Natural killer cell (primary cell): ENCODE data around the gene DSC2. TPM values are rescaled to one million over a fixed set of nuclear protein-coding genes. Genes with fewer than 3 reads are reported as not detected.

Experiments used
- ATAC-seq, 3 donors: fragments of 150-1000 bp in 2 of 3; fragments of 200-7000 bp in 1 of 3; cut with Tn5 transposase; 1 replicate in 1 of 3; 2 replicates in 2 of 3; pipeline ENCODE4 v1.10.0; 2021; ENCODE audit warnings: mild to moderate bottlenecking in 2 of 3, moderate library complexity in 2 of 3
- DNase-seq, 2 donors: peaks; one replicate each; pipeline versions ENCODE4 v3.0.0 to v3.0.0-alpha.2; 2013 to 2021; ENCODE audit warnings: mixed read lengths in 1 of 2
- H3K27ac ChIP-seq: one replicate; pipeline ENCODE4 v1.5.1; 2013; ENCODE audit warnings: mild to moderate bottlenecking, low read length
- H3K27me3 ChIP-seq: one replicate; pipeline ENCODE4 v1.6.1; 2013; ENCODE audit warnings: low read length; ENCODE audit not compliant: control insufficient read depth, insufficient read depth
- H3K36me3 ChIP-seq: one replicate; pipeline ENCODE4 v1.6.1; 2013; ENCODE audit warnings: low read length; ENCODE audit not compliant: control insufficient read depth, insufficient read depth
- H3K4me1 ChIP-seq: one replicate; pipeline ENCODE4 v1.6.1; 2013; ENCODE audit warnings: low read length; ENCODE audit not compliant: control insufficient read depth, insufficient read depth
- H3K4me3 ChIP-seq: one replicate; pipeline ENCODE4 v1.5.1; 2013; ENCODE audit warnings: low read length
- H3K9me3 ChIP-seq: one replicate; pipeline ENCODE4 v1.6.1; 2013; ENCODE audit warnings: low read length; ENCODE audit not compliant: control insufficient read depth, insufficient read depth
- H3K27ac Mint-ChIP-seq, 2 donors: one replicate each; pipeline ENCODE4 v1.8.0; 2022; ENCODE audit warnings: mild to moderate bottlenecking in 2 of 2, mixed read lengths in 2 of 2, moderate library complexity in 1 of 2
- H3K27me3 Mint-ChIP-seq, 2 donors: one replicate each; pipeline ENCODE4 v1.8.0; 2022; ENCODE audit warnings: low read depth in 2 of 2, mixed read lengths in 2 of 2
- H3K36me3 Mint-ChIP-seq: one replicate; pipeline ENCODE4 v1.8.0; 2022; ENCODE audit warnings: mixed read lengths
- H3K4me1 Mint-ChIP-seq, 2 donors: one replicate each; pipeline ENCODE4 v1.8.0; 2022; ENCODE audit warnings: mixed read lengths in 2 of 2
- H3K4me3 Mint-ChIP-seq: one replicate; pipeline ENCODE4 v1.8.0; 2022; ENCODE audit warnings: mild to moderate bottlenecking, moderate library complexity, mixed read lengths
- H3K9me3 Mint-ChIP-seq, 2 donors: one replicate each; pipeline ENCODE4 v1.8.0; 2022; ENCODE audit warnings: mixed read lengths in 2 of 2
- WGBS: methylation state at CpG from one replicate; pipeline ENCODE4 v1.1.7; 2013; ENCODE audit warnings: missing lambda C conversion rate; ENCODE audit not compliant: insufficient coverage; 5-methylcytosine and 5-hydroxymethylcytosine counted together
- intact Hi-C: fragments of 100-400 bp; cut with micrococcal nuclease; formaldehyde crosslinking; loops from one replicate; pipeline ENCODE4 v1.14.2; 2022
- total RNA-seq, 4 donors: library from RNA; stranded (reverse); fragments of 120-200 nt in 1 of 4; gene quantifications; one replicate each; pipeline versions ENCODE4 v1.2.3 to v1.2.4, GENCODE V29; 2013 to 2022
- TF ChIP-seq, protein P1 (sequence below): fragments of 200-600 bp; IDR thresholded peaks from one replicate; pipeline ENCODE4 v1.8.0; 2022; ENCODE audit warnings: antibody characterized with exemption

Gene DSC2
- total RNA-seq, 3 donors from 2014 or later (not counting 1 experiment from before 2014, with no cell fraction given), result 0.32 to 0.40 TPM; not detected in 1

- Mint-ChIP-seq H3K4me1 (no peaks in the 10 kb centered on the region), H3K4me3 (no peak overlapping the region), H3K36me3 (peaks cover 9% of the 10 kb centered on the region), H3K9me3 (peaks cover 2% of the 10 kb centered on the region in 2 donors), H3K27me3 (peaks cover 15 to 27% of the 10 kb centered on the region in 2 donors), H3K27ac (no peak overlapping the region)
- H3K4me3 ChIP-seq, result no peak overlapping the region
- no peak for ATAC-seq
- no peak overlapping the region for H3K27ac ChIP-seq
- H3K4me1 ChIP-seq, result no peaks in the 10 kb centered on the region
- peaks cover 8% of the 10 kb centered on the region for H3K27me3 ChIP-seq
- intact Hi-C loops, result loop anchor here (10.0 kb wide), 1 partner anchor 50 kb away; no protein-coding TSS in a partner anchor
- no peaks in the 10 kb centered on the region for H3K9me3 ChIP-seq
- WGBS, result 79% methylated on average over 3 of the region's 3 CpGs
- TF ChIP-seq, protein P1, sequence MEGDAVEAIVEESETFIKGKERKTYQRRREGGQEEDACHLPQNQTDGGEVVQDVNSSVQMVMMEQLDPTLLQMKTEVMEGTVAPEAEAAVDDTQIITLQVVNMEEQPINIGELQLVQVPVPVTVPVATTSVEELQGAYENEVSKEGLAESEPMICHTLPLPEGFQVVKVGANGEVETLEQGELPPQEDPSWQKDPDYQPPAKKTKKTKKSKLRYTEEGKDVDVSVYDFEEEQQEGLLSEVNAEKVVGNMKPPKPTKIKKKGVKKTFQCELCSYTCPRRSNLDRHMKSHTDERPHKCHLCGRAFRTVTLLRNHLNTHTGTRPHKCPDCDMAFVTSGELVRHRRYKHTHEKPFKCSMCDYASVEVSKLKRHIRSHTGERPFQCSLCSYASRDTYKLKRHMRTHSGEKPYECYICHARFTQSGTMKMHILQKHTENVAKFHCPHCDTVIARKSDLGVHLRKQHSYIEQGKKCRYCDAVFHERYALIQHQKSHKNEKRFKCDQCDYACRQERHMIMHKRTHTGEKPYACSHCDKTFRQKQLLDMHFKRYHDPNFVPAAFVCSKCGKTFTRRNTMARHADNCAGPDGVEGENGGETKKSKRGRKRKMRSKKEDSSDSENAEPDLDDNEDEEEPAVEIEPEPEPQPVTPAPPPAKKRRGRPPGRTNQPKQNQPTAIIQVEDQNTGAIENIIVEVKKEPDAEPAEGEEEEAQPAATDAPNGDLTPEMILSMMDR, result no peak
- no peak for DNase-seq
- no peaks in the 10 kb centered on the region for H3K36me3 ChIP-seq
Measured at GRCh38 chr18:31104444-31104843, 2.2 kb upstream of the DSC2 start.

- H3K27me3 Mint-ChIP-seq, result peaks cover 18 to 34% of the 10 kb centered on the region in 2 donors
- no peak overlapping the region for H3K27ac ChIP-seq
- no peak overlapping the region for H3K4me3 Mint-ChIP-seq
- H3K36me3 Mint-ChIP-seq, result peaks cover 17% of the 10 kb centered on the region
- DNase-seq (no peak), ATAC-seq (no peak)
- no peaks in the 10 kb centered on the region for H3K9me3 ChIP-seq
- no peak overlapping the region for H3K27ac Mint-ChIP-seq
- H3K9me3 Mint-ChIP-seq, result peaks cover 2% of the 10 kb centered on the region in 2 donors
- TF ChIP-seq, protein P1, result no peak
- intact Hi-C loops, result loop anchor here (10.0 kb wide), 1 partner anchor 51 kb away; no protein-coding TSS in a partner anchor
- no peak overlapping the region for H3K4me3 ChIP-seq
- no peaks in the 10 kb centered on the region for H3K4me1 Mint-ChIP-seq
- no peaks in the 10 kb centered on the region for H3K4me1 ChIP-seq
- H3K36me3 ChIP-seq, result no peaks in the 10 kb centered on the region
- peaks cover 8% of the 10 kb centered on the region for H3K27me3 ChIP-seq
- 86% methylated on average over 3 of the region's 3 CpGs for WGBS
Measured at GRCh38 chr18:31103423-31103822, 1.2 kb upstream of the DSC2 start.

GRCh38 chr18:31102941-31103340 lies 720 bp upstream of the DSC2 start:
- no peak for ATAC-seq
- Histone ChIP-seq H3K4me1 (no peaks in the 10 kb centered on the region), H3K27me3 (peaks cover 8% of the 10 kb centered on the region), H3K36me3 (no peaks in the 10 kb centered on the region), H3K4me3 (no peak overlapping the region), H3K9me3 (no peaks in the 10 kb centered on the region), H3K27ac (no peak overlapping the region)
- no peak for DNase-seq
- Mint-ChIP-seq H3K4me3 (no peak overlapping the region), H3K27me3 (peaks cover 18 to 34% of the 10 kb centered on the region in 2 donors), H3K9me3 (peaks cover 2% of the 10 kb centered on the region in 2 donors), H3K4me1 (no peaks in the 10 kb centered on the region), H3K36me3 (peaks cover 17% of the 10 kb centered on the region), H3K27ac (no peak overlapping the region)
- WGBS, result no CpG with 5 or more reads among the region's 2 CpGs
- TF ChIP-seq, protein P1, result no peak
- intact Hi-C loops, result loop anchor here (10.0 kb wide), 1 partner anchor 52 kb away; no protein-coding TSS in a partner anchor
